ENCODE results near the gene PDZD4. TPM values are rescaled to one million over a fixed set of nuclear protein-coding genes. Genes with fewer than 3 reads are reported as not detected.

The PDZD4 gene
- total RNA-seq, 1 donor from 2014 or later: 9.9 TPM

DNA sequence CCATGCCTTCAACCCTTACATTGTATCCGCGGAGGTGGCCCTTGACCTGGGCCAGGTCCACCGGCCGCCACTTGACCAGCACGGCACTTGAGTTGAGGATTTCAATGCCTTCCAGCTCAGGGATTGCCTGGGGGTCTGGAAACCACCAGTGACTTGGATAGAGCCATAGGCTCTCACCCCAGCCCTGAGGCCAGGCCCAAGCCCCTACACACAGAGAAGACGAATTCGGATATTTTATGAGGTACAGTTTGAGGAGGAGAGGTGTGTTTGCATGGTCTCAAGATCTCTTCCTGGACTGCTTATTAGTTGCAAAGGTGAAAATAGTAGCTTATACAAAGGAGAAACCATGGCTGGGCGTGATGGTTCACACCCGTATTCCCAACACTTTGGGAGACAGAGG is 35.3 kb upstream of the PDZD4 start:
- H3K4me3 Mint-ChIP-seq (ENCODE audit: unreplicated experiment): no peak overlapping the region
- no peak overlapping the region for H3K4me2 ChIP-seq (ENCODE audit: low read length)
- H3K27ac Mint-ChIP-seq (ENCODE audit: unreplicated experiment): no peak overlapping the region
- H3K9me3 ChIP-seq (ENCODE audit: insufficient read depth, low read depth, low read length): no peaks in the 10 kb centered on the region
- no peak overlapping the region for H3K27ac ChIP-seq (ENCODE audit: low read depth, low read length)
- no peaks in the 10 kb centered on the region for H4K20me1 ChIP-seq (ENCODE audit: insufficient read depth, low read length)
- H3K9ac ChIP-seq (ENCODE audit: low read length): no peak overlapping the region
- peaks cover 3% of the 10 kb centered on the region for H3K36me3 Mint-ChIP-seq (ENCODE audit: low read depth, unreplicated experiment)
- H2AFZ ChIP-seq (ENCODE audit: low read depth, low read length): no peak overlapping the region
- no peaks in the 10 kb centered on the region for H3K27me3 Mint-ChIP-seq (ENCODE audit: low read depth, unreplicated experiment)
- DNase-seq (ENCODE audit: low read depth) (no peak), FAIRE-seq (no peak)
- H3K79me2 ChIP-seq (ENCODE audit: insufficient read depth, low read length): no peaks in the 10 kb centered on the region
- H3K4me1 Mint-ChIP-seq (ENCODE audit: low read depth, unreplicated experiment): no peaks in the 10 kb centered on the region
- no peaks in the 10 kb centered on the region for H3K27me3 ChIP-seq (ENCODE audit: insufficient read depth, low read length)
- no peaks in the 10 kb centered on the region for H3K9me3 Mint-ChIP-seq (ENCODE audit: unreplicated experiment)
- no peak overlapping the region for H3K4me3 ChIP-seq (ENCODE audit: insufficient read depth, low read depth, low read length)
- TF ChIP-seq EZH2 (IDR thresholded peaks at IDR 0.05; ENCODE audit: insufficient read depth, low read length) (no peak), CTCF (IDR thresholded peaks at IDR 0.05; ENCODE audit: insufficient read depth, low read depth, low read length) (no peak)
- H3K4me1 ChIP-seq (ENCODE audit: insufficient read depth, low read length): no peaks in the 10 kb centered on the region
- H3K36me3 ChIP-seq (ENCODE audit: insufficient read depth, low read length): no peaks in the 10 kb centered on the region

- H3K9me3 ChIP-seq (ENCODE audit: insufficient read depth, low read depth, low read length): no peaks in the 10 kb centered on the region
- DNase-seq (ENCODE audit: low read depth) (no peak), FAIRE-seq (no peak)
- no peaks in the 10 kb centered on the region for H3K36me3 ChIP-seq (ENCODE audit: insufficient read depth, low read length)
- H4K20me1 ChIP-seq (ENCODE audit: insufficient read depth, low read length): no peaks in the 10 kb centered on the region
- H3K4me1 ChIP-seq (ENCODE audit: insufficient read depth, low read length): no peaks in the 10 kb centered on the region
- no peak overlapping the region for H3K4me3 ChIP-seq (ENCODE audit: insufficient read depth, low read depth, low read length)
- H3K79me2 ChIP-seq (ENCODE audit: insufficient read depth, low read length): no peaks in the 10 kb centered on the region
- H3K27me3 ChIP-seq (ENCODE audit: insufficient read depth, low read length): no peaks in the 10 kb centered on the region
- H3K27ac Mint-ChIP-seq (ENCODE audit: unreplicated experiment): no peak overlapping the region
- no peak overlapping the region for H3K9ac ChIP-seq (ENCODE audit: low read length)
- H3K4me1 Mint-ChIP-seq (ENCODE audit: low read depth, unreplicated experiment): no peaks in the 10 kb centered on the region
- no peak overlapping the region for H3K4me2 ChIP-seq (ENCODE audit: low read length)
- H3K36me3 Mint-ChIP-seq (ENCODE audit: low read depth, unreplicated experiment): peaks cover 3% of the 10 kb centered on the region
- H3K4me3 Mint-ChIP-seq (ENCODE audit: unreplicated experiment): no peak overlapping the region
- H2AFZ ChIP-seq (ENCODE audit: low read depth, low read length): no peak overlapping the region
- TF ChIP-seq CTCF (IDR thresholded peaks at IDR 0.05; ENCODE audit: insufficient read depth, low read depth, low read length) (no peak), EZH2 (IDR thresholded peaks at IDR 0.05; ENCODE audit: insufficient read depth, low read length) (no peak)
- H3K27ac ChIP-seq (ENCODE audit: low read depth, low read length): no peak overlapping the region
- H3K27me3 Mint-ChIP-seq (ENCODE audit: low read depth, unreplicated experiment): no peaks in the 10 kb centered on the region
- no peaks in the 10 kb centered on the region for H3K9me3 Mint-ChIP-seq (ENCODE audit: unreplicated experiment)
Observed at GRCh38 chrX:153865321-153865580, 34.9 kb upstream of the PDZD4 start.

- no peak overlapping the region for H2AFZ ChIP-seq (ENCODE audit: low read depth, low read length)
- no peaks in the 10 kb centered on the region for H3K79me2 ChIP-seq (ENCODE audit: insufficient read depth, low read length)
- Mint-ChIP-seq H3K27me3 (ENCODE audit: low read depth, unreplicated experiment) (no peaks in the 10 kb centered on the region), H3K9me3 (ENCODE audit: unreplicated experiment) (no peaks in the 10 kb centered on the region), H3K27ac (ENCODE audit: unreplicated experiment) (no peak overlapping the region), H3K4me3 (ENCODE audit: unreplicated experiment) (no peak overlapping the region), H3K4me1 (ENCODE audit: low read depth, unreplicated experiment) (no peaks in the 10 kb centered on the region), H3K36me3 (ENCODE audit: low read depth, unreplicated experiment) (peaks cover 3% of the 10 kb centered on the region)
- no peaks in the 10 kb centered on the region for H3K27me3 ChIP-seq (ENCODE audit: insufficient read depth, low read length)
- no peaks in the 10 kb centered on the region for H4K20me1 ChIP-seq (ENCODE audit: insufficient read depth, low read length)
- no peaks in the 10 kb centered on the region for H3K9me3 ChIP-seq (ENCODE audit: insufficient read depth, low read depth, low read length)
- no peak overlapping the region for H3K9ac ChIP-seq (ENCODE audit: low read length)
- TF ChIP-seq EZH2 (IDR thresholded peaks at IDR 0.05; ENCODE audit: insufficient read depth, low read length): no peak
- no peak for TF ChIP-seq CTCF (IDR thresholded peaks at IDR 0.05; ENCODE audit: insufficient read depth, low read depth, low read length)
- FAIRE-seq (no peak), DNase-seq (ENCODE audit: low read depth) (no peak)
- H3K4me1 ChIP-seq (ENCODE audit: insufficient read depth, low read length): no peaks in the 10 kb centered on the region
- no peak overlapping the region for H3K4me3 ChIP-seq (ENCODE audit: insufficient read depth, low read depth, low read length)
- no peak overlapping the region for H3K27ac ChIP-seq (ENCODE audit: low read depth, low read length)
- H3K4me2 ChIP-seq (ENCODE audit: low read length): no peak overlapping the region
- H3K36me3 ChIP-seq (ENCODE audit: insufficient read depth, low read length): no peaks in the 10 kb centered on the region
Observed at GRCh38 chrX:153864561-153865320, 34.4 kb upstream of the PDZD4 start.
